Vagina (tissue), 2 donors: ENCODE data around the gene TRMT10B. TPM values are rescaled to one million over a fixed set of nuclear protein-coding genes. Genes with fewer than 3 reads are reported as not detected.
"Not testable (repeated sequence)": the region's sequence is repeated elsewhere in the genome, so short reads cannot be mapped to it uniquely, and the experiment has no call there.

Experiments used
- DNase-seq, 2 donors: peaks; one replicate each; pipeline ENCODE4 v3.0.0-alpha.2; 2017; ENCODE audit errors: extremely low spot score in 2 of 2
- H3K27ac ChIP-seq: fragments of 200-600 bp; sonication (generic); one replicate; pipeline ENCODE4 v1.5.1; 2019
- H3K27me3 ChIP-seq: fragments of 200-600 bp; sonication (generic); one replicate; pipeline ENCODE4 v1.5.1; 2019
- H3K36me3 ChIP-seq, 2 donors: fragments of 200-600 bp; sonication (generic); one replicate each; pipeline ENCODE4 v1.5.1; 2017 to 2019
- H3K4me1 ChIP-seq: fragments of 200-600 bp; sonication (generic); one replicate; pipeline ENCODE4 v1.5.1; 2019
- H3K4me3 ChIP-seq, 2 donors: fragments of 200-600 bp; sonication (generic); 1 replicate in 1 of 2; 2 replicates in 1 of 2; pipeline ENCODE4 v1.5.1; 2016 to 2019
- H3K9me3 ChIP-seq: fragments of 200-600 bp; sonication (generic); one replicate; pipeline ENCODE4 v1.5.1; 2019
- POLR2A ChIP-seq, 2 donors: fragments of 450-650 bp; IDR thresholded peaks; one replicate each; pipeline ENCODE4 v1.6.1; 2017; ENCODE audit warnings: antibody characterized with exemption in 2 of 2, mild to moderate bottlenecking in 2 of 2, moderate library complexity in 2 of 2
- POLR2AphosphoS5 ChIP-seq, 2 donors: sonication (generic); formaldehyde crosslinking; IDR thresholded peaks; one replicate each; pipeline ENCODE4 v1.9.0; 2017; ENCODE audit warnings: antibody characterized with exemption in 2 of 2, mild to moderate bottlenecking in 2 of 2, low read depth in 1 of 2; ENCODE audit not compliant: insufficient read depth in 1 of 2
- intact Hi-C: fragments of 100-400 bp; cut with DNase I; formaldehyde crosslinking; loops from one replicate; pipeline ENCODE4 v1.15.1; 2023
- total RNA-seq: library from RNA; depleted of rRNA; stranded (reverse); fragments of >200 nt; gene quantifications from one replicate; pipeline ENCODE4 v1.2.3, GENCODE V29; 2016
- TF ChIP-seq, protein P1 (sequence below), 3 experiments: fragments of 450-650 bp in 2 of 3; fragments of 200-600 bp in 1 of 3; sonication (generic) in 1 of 3; IDR thresholded peaks; one replicate each; pipeline ENCODE4 v1.5.1; 2017 to 2019; ENCODE audit warnings: antibody characterized with exemption in 3 of 3, mild to moderate bottlenecking in 2 of 3, moderate library complexity in 2 of 3

TRMT10B gene
- total RNA-seq, 1 donor from 2014 or later, result 4.7 TPM

- intact Hi-C loops, result no loop called here
- DNase-seq, result no peak
- Histone ChIP-seq H3K27ac (no peak overlapping the region), H3K9me3 (no peaks in the 10 kb centered on the region), H3K36me3 (no peaks in the 10 kb centered on the region), H3K27me3 (no peaks in the 10 kb centered on the region), H3K4me3 (no peak overlapping the region), H3K4me1 (no peaks in the 10 kb centered on the region)
- TF ChIP-seq POLR2A (IDR thresholded peaks at IDR 0.05), result no peak
- TF ChIP-seq, protein P1, sequence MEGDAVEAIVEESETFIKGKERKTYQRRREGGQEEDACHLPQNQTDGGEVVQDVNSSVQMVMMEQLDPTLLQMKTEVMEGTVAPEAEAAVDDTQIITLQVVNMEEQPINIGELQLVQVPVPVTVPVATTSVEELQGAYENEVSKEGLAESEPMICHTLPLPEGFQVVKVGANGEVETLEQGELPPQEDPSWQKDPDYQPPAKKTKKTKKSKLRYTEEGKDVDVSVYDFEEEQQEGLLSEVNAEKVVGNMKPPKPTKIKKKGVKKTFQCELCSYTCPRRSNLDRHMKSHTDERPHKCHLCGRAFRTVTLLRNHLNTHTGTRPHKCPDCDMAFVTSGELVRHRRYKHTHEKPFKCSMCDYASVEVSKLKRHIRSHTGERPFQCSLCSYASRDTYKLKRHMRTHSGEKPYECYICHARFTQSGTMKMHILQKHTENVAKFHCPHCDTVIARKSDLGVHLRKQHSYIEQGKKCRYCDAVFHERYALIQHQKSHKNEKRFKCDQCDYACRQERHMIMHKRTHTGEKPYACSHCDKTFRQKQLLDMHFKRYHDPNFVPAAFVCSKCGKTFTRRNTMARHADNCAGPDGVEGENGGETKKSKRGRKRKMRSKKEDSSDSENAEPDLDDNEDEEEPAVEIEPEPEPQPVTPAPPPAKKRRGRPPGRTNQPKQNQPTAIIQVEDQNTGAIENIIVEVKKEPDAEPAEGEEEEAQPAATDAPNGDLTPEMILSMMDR (IDR thresholded peaks at IDR 0.05), result peak; percentile 55 to 60 (median 57)
These were observed 6.3 kb upstream of the TRMT10B start for GRCh38 chr9:37747271-37747753.

- Histone ChIP-seq H3K27ac (no peak overlapping the region), H3K36me3 (no peaks in the 10 kb centered on the region), H3K4me1 (peaks cover 6% of the 10 kb centered on the region), H3K9me3 (no peaks in the 10 kb centered on the region), H3K27me3 (no peaks in the 10 kb centered on the region), H3K4me3 (no peak overlapping the region)
- DNase-seq, result no peak
- intact Hi-C loops, result no loop called here
- TF ChIP-seq, protein P1 (IDR thresholded peaks at IDR 0.05), result no peak
- no peak for TF ChIP-seq POLR2A (IDR thresholded peaks at IDR 0.05)
- TF ChIP-seq POLR2AphosphoS5 (IDR thresholded peaks at IDR 0.05; ENCODE audit: insufficient read depth in 1 of 2, low read depth in 1 of 2), result no peak
These were observed 4.5 kb upstream of the TRMT10B start for GRCh38 chr9:37749129-37749528.

DNA sequence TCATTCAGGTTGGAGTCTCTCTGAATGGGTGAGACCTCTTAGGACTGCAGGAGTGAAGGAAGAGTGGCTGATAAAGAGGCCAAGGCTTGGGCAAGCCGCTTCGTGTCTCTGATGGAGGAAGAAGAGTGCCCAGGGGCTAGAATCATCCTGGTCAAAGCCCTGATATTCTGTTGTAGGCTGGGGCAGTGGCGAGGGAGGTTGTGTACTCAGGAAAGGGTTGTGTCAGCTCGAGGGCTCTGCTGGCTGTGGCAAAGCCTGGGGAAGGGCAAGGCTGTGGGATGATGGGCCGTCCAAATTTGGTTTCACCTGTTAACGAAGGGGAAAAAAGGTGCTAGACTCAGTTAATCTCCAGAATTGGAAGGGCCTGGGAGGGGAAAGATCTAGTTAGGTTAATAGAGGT, 2.4 kb upstream of the TRMT10B start:
- no peak for DNase-seq
- Histone ChIP-seq H3K27me3 (no peaks in the 10 kb centered on the region), H3K9me3 (no peaks in the 10 kb centered on the region), H3K4me3 (no peak overlapping the region), H3K36me3 (no peaks in the 10 kb centered on the region), H3K4me1 (peaks cover 21% of the 10 kb centered on the region), H3K27ac (no peak overlapping the region)
- intact Hi-C loops, result no loop called here
- TF ChIP-seq POLR2AphosphoS5 (IDR thresholded peaks at IDR 0.05; ENCODE audit: insufficient read depth in 1 of 2, low read depth in 1 of 2), result no peak
- TF ChIP-seq, protein P1 (IDR thresholded peaks at IDR 0.05), result no peak

- H3K27ac ChIP-seq, H3K4me3 ChIP-seq, H3K36me3 ChIP-seq, H3K9me3 ChIP-seq, DNase-seq, intact Hi-C loops, H3K27me3 ChIP-seq: not testable (repeated sequence)
- H3K4me1 ChIP-seq, result peaks cover 21% of the 10 kb centered on the region
These were observed 1.9 kb upstream of the TRMT10B start for GRCh38 chr9:37751704-37752103.

DNA sequence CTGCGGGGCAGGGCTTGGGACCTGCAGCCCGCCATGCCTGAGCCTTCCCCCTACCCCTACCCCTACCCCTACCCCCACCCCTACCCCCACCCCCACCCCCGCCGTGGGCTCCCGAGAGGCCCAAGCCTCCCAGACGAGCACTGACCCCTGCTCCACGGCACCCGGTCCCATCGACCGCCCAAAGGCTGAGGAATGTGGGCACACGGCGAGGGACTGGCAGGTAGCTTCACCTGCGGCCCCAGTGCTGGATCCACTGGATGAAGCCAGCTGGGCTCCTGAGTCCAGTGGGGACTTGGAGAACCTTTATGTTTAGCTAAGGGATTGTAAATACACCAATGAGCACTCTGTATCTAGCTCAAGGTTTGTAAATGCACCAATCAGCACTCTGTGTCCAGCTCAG, 1.5 kb upstream of the TRMT10B start:
- H3K4me1 ChIP-seq, result peaks cover 21% of the 10 kb centered on the region

DNA sequence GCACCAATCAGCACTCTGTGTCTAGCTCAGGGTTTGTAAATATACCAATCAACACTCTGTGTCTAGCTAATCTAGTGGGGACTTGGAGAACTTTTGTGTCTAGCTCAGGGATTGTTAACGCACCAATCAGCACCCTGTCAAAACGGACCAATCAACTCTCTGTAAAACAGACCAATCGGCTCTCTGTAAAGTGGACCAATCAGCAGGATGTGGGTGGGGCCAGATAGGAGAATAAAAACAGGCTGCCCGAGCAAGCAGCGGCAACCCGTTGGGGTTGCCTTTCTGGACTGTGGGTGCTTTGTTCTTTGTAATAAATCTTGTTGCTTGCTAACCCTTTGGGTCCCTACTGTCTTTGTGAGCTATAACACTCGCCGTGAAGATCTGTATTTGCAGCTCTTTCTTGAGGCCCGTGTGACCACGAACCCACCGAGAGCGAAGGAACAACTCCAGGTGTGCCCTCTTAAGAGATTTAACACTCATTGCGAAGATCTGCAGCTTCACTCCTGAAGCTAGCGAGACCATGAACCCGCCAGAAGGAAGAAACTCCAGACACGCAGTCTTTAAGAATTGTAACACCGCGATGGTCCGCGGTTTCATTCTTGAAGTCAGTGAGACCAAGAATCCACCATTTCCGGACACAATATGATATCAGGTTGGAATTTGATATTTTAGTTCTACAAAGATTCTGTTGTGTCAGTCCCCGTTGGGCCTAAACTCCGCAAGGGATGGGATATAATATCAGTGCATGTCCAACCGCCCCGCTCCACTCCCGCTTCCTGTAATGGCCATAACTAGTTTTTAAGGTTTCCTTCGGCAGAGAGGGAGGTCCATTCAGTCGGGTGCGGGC, 740 bp upstream of the TRMT10B start:
- Histone ChIP-seq H3K4me1 (peaks cover 21% of the 10 kb centered on the region), H3K36me3 (no peaks in the 10 kb centered on the region), H3K4me3 (peak overlapping the region; percentile 86 to 94), H3K27me3 (no peaks in the 10 kb centered on the region), H3K9me3 (no peaks in the 10 kb centered on the region), H3K27ac (peak overlapping the region; percentile 89)
- intact Hi-C loops, result no loop called here
- TF ChIP-seq POLR2AphosphoS5 (IDR thresholded peaks at IDR 0.05; ENCODE audit: insufficient read depth in 1 of 2, low read depth in 1 of 2), result no peak
- no peak for TF ChIP-seq POLR2A (IDR thresholded peaks at IDR 0.05)
- TF ChIP-seq, protein P1 (IDR thresholded peaks at IDR 0.05), result no peak
- no peak for DNase-seq

More for the DNA sequence above, 1.5 kb upstream of the TRMT10B start:
- H3K4me3 ChIP-seq, H3K27me3 ChIP-seq, H3K9me3 ChIP-seq, intact Hi-C loops, DNase-seq, H3K36me3 ChIP-seq, H3K27ac ChIP-seq: not testable (repeated sequence)
